PC-3 (cell line): Measurements from ENCODE around the gene SAMD11. TPM values are rescaled to one million over a fixed set of nuclear protein-coding genes. Genes with fewer than 3 reads are reported as not detected.

Experiments
- total RNA-seq: library from RNA; depleted of rRNA; stranded (reverse); fragments of >200 nt; gene quantifications from 2 replicates; pipeline ENCODE4 v1.2.3, GENCODE V29; 2014; rRNA removed

The SAMD11 gene
- total RNA-seq, 1 experiment from 2014 or later = 5.8 TPM

Other genes with a start within 250 kb of the SAMD11 start
- gene OR4F16, start 237.3 kb upstream of the SAMD11 start, total RNA-seq = not detected in 2 replicates
- gene NOC2L, start 35.3 kb downstream of the SAMD11 start, total RNA-seq = 262 and 340 TPM in 2 replicates
- 29.8 and 32.1 TPM in 2 replicates for gene KLHL17, start 36.7 kb downstream of the SAMD11 start, total RNA-seq
- 14.0 and 18.3 TPM in 2 replicates for gene PLEKHN1, start 42.6 kb downstream of the SAMD11 start, total RNA-seq
- gene PERM1, start 58.2 kb downstream of the SAMD11 start, total RNA-seq = 0.47 and 1.1 TPM in 2 replicates
- 233 and 379 TPM in 2 replicates for gene HES4, start 76.2 kb downstream of the SAMD11 start, total RNA-seq
- gene ISG15, start 89.6 kb downstream of the SAMD11 start, total RNA-seq = 749 and 758 TPM in 2 replicates
- 273 and 377 TPM in 2 replicates for gene AGRN, start 96.2 kb downstream of the SAMD11 start, total RNA-seq
- 147 and 171 TPM in 2 replicates for gene RNF223, start 150.4 kb downstream of the SAMD11 start, total RNA-seq
- 61.7 and 78.0 TPM in 2 replicates for gene C1orf159, start 192.2 kb downstream of the SAMD11 start, total RNA-seq
- gene TTLL10, start 250.0 kb downstream of the SAMD11 start, total RNA-seq = 0.36 and 0.46 TPM in 2 replicates